H1 (cell line): Measurements from ENCODE around the gene SPTBN5. TPM values are rescaled to one million over a fixed set of nuclear protein-coding genes. Genes with fewer than 3 reads are reported as not detected.

Source experiments
- BCL11A ChIP-seq, 2 experiments: IDR thresholded peaks; one replicate each; pipeline ENCODE4 v1.6.1; 2011; ENCODE audit warnings: low read depth in 2 of 2, low read length in 2 of 2, mild to moderate bottlenecking in 2 of 2
- CEBPB ChIP-seq: IDR thresholded peaks from 2 replicates; pipeline ENCODE4 v1.6.1; 2012; ENCODE audit warnings: low read depth, low read length
- EP300 ChIP-seq, 2 experiments: IDR thresholded peaks; 1 replicate in 1 of 2; 2 replicates in 1 of 2; pipeline ENCODE4 v1.6.1; 2011 to 2012; ENCODE audit warnings: low read depth in 2 of 2, low read length in 2 of 2, mild to moderate bottlenecking in 2 of 2, borderline replicate concordance in 1 of 2, inconsistent platforms in 1 of 2, moderate library complexity in 1 of 2
- JUND ChIP-seq: IDR thresholded peaks from 2 replicates; pipeline ENCODE4 v1.6.1; 2011; ENCODE audit warnings: mild to moderate bottlenecking, improper control_type of control experiment, low read length
- ZNF274 ChIP-seq: IDR thresholded peaks from 2 replicates; pipeline ENCODE4 v1.7.0; 2012; ENCODE audit warnings: low read length, borderline replicate concordance; ENCODE audit errors: extremely low read depth
- polyA plus RNA-seq, 7 experiments: library from polyadenylated mRNA; depleted of rRNA in 3 of 7; stranded (reverse) in 5 of 7; unstranded in 2 of 7; fragments of >200 nt in 5 of 7; fragments of 200-250 nt in 2 of 7; gene quantifications; 1 replicate in 5 of 7; 2 replicates in 1 of 7; 4 replicates in 1 of 7; pipeline versions ENCODE4 v1.2.1 to v1.2.3, GENCODE V29; 2011 to 2013; ENCODE audit warnings: missing spikeins in 2 of 7, mixed read lengths in 2 of 7
- total RNA-seq: library from RNA; stranded (reverse); fragmentation: NEBNext Ultra II Directional; extraction: Animal tissue kit (Norgen Biotek cat#: 25700); gene quantifications from 2 replicates; pipeline ENCODE4 v1.2.1, GENCODE V29; 2021
- TF ChIP-seq, protein P1 (sequence below): IDR thresholded peaks from 2 replicates; pipeline ENCODE4 v1.6.1; 2012; ENCODE audit warnings: low read length, inconsistent platforms
- TF ChIP-seq, protein P2 (sequence below): fragments of 300-600 bp; sonication (generic); IDR thresholded peaks from 2 replicates; pipeline ENCODE4 v1.7.1; 2012; ENCODE audit warnings: low read length, moderate library complexity, mild to moderate bottlenecking, inconsistent platforms; ENCODE audit not compliant: insufficient replicate concordance
- TF ChIP-seq, protein P3 (sequence below): IDR thresholded peaks from 2 replicates; pipeline ENCODE4 v1.6.1; 2011; ENCODE audit warnings: low read depth, mild to moderate bottlenecking, low read length; ENCODE audit not compliant: insufficient read depth

Gene SPTBN5
- total and polyA plus RNA-seq, 2 of the 8 experiments (the other 6 are each of a cell fraction or from before 2014, with no cell fraction given), result 0.32 to 0.84 TPM

DNA sequence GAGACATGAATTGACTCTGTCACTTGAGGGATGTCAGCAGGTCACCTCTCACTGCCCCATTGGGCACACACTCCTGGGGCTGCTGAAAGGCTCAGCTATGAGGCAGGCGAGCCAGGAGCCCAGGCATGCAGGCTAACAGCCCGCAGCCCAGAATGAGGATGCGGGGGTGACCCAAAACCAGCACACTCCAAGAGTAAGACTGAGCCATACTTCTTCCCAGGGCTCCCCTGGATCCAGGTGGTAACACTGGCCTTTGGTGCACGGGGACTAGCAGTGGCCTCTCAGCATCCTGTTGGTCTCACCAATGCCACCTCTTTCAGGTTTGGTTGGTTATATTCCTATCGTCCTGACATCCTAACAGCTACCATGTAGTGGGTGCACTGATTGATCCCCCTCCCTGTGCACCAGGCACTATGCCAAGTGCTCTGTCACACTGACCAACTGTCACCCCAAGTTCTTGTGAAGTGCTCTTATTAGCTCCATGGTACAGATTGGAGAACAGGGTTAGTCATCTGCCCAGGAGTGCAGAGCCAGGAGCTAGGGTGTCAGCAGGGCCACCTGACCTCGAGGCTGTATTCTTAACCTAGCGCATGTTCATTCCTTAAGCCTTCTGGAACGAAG, 24.8 kb upstream of the SPTBN5 start (continued):
- TF ChIP-seq, protein P1, sequence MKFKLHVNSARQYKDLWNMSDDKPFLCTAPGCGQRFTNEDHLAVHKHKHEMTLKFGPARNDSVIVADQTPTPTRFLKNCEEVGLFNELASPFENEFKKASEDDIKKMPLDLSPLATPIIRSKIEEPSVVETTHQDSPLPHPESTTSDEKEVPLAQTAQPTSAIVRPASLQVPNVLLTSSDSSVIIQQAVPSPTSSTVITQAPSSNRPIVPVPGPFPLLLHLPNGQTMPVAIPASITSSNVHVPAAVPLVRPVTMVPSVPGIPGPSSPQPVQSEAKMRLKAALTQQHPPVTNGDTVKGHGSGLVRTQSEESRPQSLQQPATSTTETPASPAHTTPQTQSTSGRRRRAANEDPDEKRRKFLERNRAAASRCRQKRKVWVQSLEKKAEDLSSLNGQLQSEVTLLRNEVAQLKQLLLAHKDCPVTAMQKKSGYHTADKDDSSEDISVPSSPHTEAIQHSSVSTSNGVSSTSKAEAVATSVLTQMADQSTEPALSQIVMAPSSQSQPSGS, result no peak
- TF ChIP-seq BCL11A (IDR thresholded peaks at IDR 0.05; ENCODE audit: low read depth in 2 of 2, low read length in 2 of 2), result no peak
- TF ChIP-seq, protein P2, sequence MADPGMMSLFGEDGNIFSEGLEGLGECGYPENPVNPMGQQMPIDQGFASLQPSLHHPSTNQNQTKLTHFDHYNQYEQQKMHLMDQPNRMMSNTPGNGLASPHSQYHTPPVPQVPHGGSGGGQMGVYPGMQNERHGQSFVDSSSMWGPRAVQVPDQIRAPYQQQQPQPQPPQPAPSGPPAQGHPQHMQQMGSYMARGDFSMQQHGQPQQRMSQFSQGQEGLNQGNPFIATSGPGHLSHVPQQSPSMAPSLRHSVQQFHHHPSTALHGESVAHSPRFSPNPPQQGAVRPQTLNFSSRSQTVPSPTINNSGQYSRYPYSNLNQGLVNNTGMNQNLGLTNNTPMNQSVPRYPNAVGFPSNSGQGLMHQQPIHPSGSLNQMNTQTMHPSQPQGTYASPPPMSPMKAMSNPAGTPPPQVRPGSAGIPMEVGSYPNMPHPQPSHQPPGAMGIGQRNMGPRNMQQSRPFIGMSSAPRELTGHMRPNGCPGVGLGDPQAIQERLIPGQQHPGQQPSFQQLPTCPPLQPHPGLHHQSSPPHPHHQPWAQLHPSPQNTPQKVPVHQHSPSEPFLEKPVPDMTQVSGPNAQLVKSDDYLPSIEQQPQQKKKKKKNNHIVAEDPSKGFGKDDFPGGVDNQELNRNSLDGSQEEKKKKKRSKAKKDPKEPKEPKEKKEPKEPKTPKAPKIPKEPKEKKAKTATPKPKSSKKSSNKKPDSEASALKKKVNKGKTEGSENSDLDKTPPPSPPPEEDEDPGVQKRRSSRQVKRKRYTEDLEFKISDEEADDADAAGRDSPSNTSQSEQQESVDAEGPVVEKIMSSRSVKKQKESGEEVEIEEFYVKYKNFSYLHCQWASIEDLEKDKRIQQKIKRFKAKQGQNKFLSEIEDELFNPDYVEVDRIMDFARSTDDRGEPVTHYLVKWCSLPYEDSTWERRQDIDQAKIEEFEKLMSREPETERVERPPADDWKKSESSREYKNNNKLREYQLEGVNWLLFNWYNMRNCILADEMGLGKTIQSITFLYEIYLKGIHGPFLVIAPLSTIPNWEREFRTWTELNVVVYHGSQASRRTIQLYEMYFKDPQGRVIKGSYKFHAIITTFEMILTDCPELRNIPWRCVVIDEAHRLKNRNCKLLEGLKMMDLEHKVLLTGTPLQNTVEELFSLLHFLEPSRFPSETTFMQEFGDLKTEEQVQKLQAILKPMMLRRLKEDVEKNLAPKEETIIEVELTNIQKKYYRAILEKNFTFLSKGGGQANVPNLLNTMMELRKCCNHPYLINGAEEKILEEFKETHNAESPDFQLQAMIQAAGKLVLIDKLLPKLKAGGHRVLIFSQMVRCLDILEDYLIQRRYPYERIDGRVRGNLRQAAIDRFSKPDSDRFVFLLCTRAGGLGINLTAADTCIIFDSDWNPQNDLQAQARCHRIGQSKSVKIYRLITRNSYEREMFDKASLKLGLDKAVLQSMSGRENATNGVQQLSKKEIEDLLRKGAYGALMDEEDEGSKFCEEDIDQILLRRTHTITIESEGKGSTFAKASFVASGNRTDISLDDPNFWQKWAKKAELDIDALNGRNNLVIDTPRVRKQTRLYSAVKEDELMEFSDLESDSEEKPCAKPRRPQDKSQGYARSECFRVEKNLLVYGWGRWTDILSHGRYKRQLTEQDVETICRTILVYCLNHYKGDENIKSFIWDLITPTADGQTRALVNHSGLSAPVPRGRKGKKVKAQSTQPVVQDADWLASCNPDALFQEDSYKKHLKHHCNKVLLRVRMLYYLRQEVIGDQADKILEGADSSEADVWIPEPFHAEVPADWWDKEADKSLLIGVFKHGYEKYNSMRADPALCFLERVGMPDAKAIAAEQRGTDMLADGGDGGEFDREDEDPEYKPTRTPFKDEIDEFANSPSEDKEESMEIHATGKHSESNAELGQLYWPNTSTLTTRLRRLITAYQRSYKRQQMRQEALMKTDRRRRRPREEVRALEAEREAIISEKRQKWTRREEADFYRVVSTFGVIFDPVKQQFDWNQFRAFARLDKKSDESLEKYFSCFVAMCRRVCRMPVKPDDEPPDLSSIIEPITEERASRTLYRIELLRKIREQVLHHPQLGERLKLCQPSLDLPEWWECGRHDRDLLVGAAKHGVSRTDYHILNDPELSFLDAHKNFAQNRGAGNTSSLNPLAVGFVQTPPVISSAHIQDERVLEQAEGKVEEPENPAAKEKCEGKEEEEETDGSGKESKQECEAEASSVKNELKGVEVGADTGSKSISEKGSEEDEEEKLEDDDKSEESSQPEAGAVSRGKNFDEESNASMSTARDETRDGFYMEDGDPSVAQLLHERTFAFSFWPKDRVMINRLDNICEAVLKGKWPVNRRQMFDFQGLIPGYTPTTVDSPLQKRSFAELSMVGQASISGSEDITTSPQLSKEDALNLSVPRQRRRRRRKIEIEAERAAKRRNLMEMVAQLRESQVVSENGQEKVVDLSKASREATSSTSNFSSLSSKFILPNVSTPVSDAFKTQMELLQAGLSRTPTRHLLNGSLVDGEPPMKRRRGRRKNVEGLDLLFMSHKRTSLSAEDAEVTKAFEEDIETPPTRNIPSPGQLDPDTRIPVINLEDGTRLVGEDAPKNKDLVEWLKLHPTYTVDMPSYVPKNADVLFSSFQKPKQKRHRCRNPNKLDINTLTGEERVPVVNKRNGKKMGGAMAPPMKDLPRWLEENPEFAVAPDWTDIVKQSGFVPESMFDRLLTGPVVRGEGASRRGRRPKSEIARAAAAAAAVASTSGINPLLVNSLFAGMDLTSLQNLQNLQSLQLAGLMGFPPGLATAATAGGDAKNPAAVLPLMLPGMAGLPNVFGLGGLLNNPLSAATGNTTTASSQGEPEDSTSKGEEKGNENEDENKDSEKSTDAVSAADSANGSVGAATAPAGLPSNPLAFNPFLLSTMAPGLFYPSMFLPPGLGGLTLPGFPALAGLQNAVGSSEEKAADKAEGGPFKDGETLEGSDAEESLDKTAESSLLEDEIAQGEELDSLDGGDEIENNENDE, result no peak
- TF ChIP-seq JUND, result no peak
- TF ChIP-seq CEBPB, result no peak
- TF ChIP-seq EP300 (IDR thresholded peaks at IDR 0.05; ENCODE audit: borderline replicate concordance in 1 of 2, low read depth in 2 of 2, low read length in 2 of 2), result no peak
- TF ChIP-seq ZNF274, result no peak
- TF ChIP-seq, protein P3, sequence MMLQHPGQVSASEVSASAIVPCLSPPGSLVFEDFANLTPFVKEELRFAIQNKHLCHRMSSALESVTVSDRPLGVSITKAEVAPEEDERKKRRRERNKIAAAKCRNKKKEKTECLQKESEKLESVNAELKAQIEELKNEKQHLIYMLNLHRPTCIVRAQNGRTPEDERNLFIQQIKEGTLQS, result no peak
